Non-pigmented ciliary epithelial cell (primary cell): Measurements from ENCODE around the gene SCFD1.
A peak's percentile ranks its signal among the peaks of the same experiment; 100 is the strongest.
"Not testable (repeated sequence)": the region's sequence is repeated elsewhere in the genome, so short reads cannot be mapped to it uniquely, and the experiment has no call there.

Experiments used
- DNase-seq: peaks from one replicate; pipeline ENCODE4 v3.0.0-alpha.2; 2010; ENCODE audit warnings: low read depth

The SCFD1 gene

DNA sequence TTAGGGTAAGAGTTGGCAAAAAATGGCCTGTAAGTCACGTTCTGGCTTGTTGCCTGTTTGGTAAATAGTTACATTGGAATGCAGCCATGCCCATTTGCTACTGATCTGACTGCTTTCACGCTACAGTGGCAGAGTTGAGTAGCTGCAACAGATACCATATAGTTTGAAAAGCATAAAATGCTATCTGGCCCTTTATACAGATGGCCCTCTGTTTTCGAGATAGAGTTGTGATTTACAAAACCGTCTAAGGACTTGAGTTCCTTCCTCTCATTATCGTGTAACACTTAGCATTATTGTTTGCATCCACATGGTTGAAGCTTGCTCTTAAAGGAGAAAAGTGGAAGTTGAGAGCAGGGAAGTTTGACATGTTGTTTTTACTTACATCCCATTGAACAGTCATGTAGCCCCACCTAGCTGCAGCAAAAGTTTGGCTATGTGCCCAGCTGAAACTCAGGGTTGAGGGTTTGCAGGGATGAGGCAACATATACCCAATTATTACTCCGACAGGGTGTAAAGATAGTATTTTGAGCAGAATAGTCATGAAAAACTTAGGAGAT, 11.3 kb upstream of the SCFD1 start:
- DNase-seq, result no peak

DNA sequence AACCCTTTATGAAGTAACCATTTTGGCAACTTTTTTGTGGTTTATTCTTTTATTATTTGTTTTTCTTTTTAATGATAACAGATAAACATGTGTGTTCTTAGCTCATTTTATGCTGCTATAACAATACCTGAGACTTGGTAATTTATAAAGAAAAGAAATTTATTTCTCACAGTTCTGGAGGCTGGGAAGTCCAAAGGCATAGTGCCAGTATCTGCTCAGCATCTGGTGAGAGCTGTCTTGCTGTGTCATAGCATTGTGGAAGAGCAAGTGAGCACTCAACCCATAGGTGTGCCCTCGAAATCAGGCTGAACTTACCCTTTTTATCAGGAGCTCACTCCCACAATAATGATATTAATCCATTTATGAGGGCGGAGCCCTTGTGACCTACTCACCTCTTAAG, 8.0 kb upstream of the SCFD1 start:
- DNase-seq, result no peak

DNA sequence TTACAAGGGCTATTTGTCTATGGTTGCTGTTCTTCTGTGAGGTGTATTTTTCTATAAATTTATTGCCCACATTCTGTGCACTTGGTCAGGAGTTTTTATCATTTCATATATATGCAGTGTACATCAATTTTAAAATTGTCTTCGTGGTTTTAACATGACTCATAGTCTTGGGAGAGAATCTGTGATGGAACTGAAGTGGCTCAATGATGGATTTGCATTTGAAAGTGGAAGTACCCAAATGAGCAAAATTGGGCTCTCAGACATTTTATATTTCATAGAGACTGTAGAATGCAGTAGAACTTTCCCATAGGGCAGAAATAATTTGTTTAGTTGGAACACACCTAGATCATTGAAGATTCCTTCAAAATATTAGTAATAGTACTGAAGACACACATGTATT, 1.9 kb upstream of the SCFD1 start:
- DNase-seq, result no peak

GRCh38 chr14:30621354-30621939, 672 bp upstream of the SCFD1 start:
- DNase-seq, result no peak

DNA sequence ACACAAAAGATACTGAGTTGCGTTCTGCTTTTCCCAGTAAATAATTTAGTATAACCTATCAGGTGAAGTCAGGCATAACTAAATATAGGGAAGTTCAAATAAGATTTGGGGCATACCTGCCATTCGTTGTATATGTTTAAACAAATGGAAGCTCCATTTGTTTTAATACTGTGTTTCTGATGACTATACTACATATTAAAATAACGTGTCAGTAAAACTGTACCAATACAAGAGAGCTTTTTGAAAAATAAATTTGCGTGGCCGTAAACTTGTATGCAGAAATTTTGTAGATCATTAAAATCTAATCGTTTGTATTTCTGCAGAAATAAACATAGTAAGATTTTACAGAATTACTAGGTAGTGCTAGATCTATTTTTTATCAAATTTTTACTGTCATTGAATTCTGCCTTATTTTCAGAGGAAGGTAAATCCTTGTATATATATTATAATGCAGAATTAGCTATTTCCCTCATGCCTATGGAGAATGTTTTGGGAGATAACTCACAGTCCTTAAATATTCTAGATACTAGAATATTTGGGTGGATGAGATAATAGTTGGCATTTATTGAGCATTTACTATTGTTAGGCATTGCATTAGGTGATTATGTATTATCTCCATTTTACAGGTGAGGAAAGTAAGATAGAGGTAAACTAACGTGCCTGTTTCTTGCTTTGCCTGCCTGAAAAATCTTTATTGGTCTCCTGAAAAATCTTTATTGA, 1.5 kb downstream of the SCFD1 start:
- no peak for DNase-seq

GRCh38 chr14:30624132-30624423, 2.0 kb downstream of the SCFD1 start:
- DNase-seq, result no peak

DNA sequence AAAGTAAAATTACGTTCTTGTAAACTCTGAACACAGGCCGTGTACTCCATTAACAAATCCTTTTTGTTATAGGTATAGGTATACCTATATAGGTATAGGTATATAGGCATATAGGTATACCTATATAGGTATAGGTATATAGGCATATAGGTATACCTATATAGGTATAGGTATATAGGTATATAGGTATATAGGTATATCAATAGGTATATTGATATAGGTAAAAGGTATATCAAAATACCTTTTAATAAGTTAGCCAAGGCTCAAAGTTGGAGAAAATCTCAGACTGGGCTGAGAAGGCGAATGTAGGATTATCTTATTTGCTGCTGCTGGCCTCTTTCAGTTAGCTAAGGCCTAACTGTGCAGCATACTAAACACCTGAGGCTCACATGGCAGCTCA, 3.4 kb downstream of the SCFD1 start:
- DNase-seq, result no peak

DNA sequence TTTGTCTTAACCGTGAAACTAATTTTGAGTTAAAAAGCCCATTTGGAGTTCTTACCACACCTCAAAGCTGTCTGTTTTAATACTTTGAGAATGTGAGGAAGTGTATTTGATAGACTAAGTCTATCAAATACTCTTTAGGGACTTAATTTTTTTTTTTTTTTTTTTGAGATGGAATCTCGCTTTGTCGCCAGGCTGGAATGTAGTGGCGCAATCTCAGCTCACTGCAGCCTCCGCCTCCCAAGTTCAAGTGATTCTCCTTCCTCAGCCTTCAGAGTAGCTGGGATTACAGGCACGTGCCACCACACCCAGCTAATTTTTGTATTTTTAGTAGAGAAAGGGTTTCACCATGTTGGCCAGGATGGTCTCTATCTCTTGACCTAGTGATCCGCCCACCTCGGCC, 7.3 kb downstream of the SCFD1 start:
- DNase-seq, result not testable (repeated sequence)

DNA sequence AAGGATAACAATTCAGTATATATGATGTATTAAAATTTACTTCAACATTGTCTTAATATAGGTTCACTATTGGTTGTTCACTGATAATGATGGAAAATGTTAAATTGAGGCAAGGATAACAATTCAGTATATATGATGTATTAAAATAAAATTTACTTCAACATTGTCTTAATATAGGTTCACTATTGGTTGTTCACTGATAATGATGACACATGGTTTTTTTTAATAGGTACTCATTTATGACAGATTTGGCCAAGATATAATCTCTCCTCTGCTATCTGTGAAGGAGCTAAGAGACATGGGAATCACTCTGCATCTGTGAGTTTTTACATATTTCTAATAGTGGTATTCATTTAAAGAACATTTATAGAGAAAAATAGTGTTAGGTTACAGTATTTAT, 8.1 kb downstream of the SCFD1 start:
- no peak for DNase-seq

DNA sequence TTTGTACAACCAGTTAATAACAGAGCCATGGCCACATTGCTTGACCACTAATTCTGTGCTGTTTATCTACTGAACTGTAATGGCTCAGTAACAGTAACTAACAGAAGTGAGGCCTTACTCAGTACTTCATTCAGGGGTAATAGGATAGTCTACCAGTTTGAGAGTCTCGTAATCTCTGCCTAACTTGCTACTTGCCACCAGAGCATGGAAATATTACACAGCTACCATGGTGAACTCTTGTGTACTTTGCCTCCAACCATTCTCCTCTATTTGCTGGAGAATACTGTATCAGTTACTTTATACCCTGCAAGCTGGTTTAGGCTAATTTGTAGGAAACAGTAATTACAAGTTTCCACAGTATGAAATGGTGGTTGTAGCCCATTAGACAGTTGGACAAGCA, 10.6 kb downstream of the SCFD1 start:
- DNase-seq, result no peak

- DNase-seq, result no peak
Observed at GRCh38 chr14:30638926-30639325, 16.8 kb downstream of the SCFD1 start.

GRCh38 chr14:30641207-30641606, 19.1 kb downstream of the SCFD1 start:
- DNase-seq, result no peak

- DNase-seq, result not testable (repeated sequence)
Observed at GRCh38 chr14:30644462-30644861, 22.3 kb downstream of the SCFD1 start.

- DNase-seq, result no peak
Observed at GRCh38 chr14:30645600-30645999, 23.5 kb downstream of the SCFD1 start.

GRCh38 chr14:30648471-30648870, 26.4 kb downstream of the SCFD1 start:
- no peak for DNase-seq

DNA sequence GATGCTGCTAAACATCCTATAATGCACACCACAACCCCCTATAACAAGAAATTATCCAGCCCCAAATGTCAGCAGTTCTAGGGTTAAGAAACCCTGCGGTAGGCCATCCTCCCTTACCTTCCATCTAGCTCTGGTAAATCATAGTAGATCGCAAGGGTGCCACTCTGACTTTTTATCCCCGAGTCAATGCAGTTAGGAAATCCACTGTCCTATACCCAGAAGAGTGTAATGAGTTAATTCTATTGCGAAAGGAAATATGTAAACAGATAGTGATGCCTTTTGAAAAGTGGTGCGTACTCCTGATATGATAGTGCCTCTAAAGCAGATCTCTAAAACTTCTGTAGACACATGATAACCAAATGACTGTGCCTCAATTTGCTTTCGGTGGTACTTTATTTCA, 29.8 kb downstream of the SCFD1 start:
- DNase-seq, result no peak

GRCh38 chr14:30655124-30655523, 33.0 kb downstream of the SCFD1 start:
- DNase-seq, result peak; percentile 10

DNA sequence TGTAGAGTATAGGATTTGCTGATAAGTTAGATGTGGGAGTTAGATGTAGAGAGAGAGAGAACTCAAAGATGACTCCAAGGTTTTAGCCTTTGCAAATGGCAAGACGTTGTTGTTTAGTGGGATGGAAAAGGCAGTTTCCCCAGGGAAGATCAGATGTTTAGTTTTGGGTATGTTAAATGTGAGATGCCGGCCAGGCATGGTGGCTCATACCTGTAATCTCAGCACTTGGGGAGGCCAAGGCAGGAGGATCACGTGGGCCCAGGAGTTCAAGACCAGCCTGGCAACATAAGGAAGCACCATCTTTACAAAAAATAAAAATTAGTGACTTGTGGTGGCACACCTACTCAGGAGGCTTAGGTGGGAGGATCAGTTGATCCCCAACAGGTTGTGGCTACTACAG, 33.5 kb downstream of the SCFD1 start:
- no peak for DNase-seq

GRCh38 chr14:30656190-30656632, 34.1 kb downstream of the SCFD1 start:
- DNase-seq, result no peak

GRCh38 chr14:30657050-30657449, 34.9 kb downstream of the SCFD1 start:
- DNase-seq, result no peak

- no peak for DNase-seq
Observed at GRCh38 chr14:30657606-30658163, 35.6 kb downstream of the SCFD1 start.

DNA sequence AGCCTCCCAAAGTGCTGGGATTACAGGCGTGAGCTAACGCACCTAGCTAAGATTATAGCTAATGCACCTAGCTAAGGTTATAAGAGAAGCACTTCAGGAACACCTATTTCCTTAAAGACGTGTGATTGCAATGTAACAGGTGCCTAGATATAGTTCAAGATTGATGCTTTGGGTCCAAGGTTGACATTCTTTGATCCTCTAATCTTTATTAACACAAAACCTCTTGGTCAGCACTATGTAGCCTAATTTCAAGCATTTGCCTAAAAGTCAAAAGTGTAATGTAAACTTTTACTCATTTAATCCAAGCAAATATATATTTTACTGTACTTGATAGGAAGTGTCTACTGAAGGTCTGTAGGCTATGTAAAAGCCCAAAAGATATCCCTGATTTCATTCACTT, 36.5 kb downstream of the SCFD1 start:
- no peak for DNase-seq

GRCh38 chr14:30669594-30669993, 47.5 kb downstream of the SCFD1 start:
- no peak for DNase-seq

DNA sequence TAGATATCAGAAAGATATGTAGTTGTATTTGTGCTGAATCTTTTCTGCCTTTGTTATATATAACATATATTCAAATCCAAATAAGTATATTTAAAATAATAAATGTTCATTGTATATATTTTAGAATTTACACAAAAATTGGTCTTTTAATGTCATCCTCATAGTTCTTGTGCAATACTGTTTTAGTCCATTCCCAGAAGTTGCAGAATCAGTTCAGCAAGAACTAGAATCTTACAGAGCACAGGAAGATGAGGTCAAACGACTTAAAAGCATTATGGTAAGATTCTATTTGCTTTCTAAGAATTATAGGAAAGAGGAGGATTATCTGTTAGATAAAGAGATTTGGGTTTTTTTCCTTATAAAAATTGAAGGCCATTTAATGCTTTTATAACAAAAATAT, 51.0 kb downstream of the SCFD1 start:
- no peak for DNase-seq
